ELR (cell line): Measurements from ENCODE around the gene BBS7.

ENCODE experiments used
- DNase-seq: peaks from one replicate; pipeline ENCODE4 v3.0.0-alpha.2; 2015; ENCODE audit warnings: low read depth

The BBS7 gene

DNA sequence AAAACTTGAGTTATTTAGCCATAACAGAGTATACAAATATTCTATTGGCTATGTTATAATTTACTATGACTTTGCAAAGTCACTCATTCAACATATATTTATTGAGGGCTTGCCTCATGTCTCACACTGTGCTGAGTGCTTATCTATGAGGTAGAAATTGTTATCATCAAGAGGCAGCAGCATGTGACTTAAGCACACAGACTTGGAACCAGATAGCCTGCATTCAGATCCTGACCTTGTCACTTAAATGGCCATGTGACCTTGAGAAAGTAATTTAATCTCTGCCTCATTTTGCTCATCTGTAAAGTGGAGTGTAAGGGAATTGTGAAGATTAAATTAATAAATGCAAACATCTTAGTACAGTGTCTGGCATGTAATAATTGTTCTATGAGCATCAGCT lies 79.3 kb downstream of the BBS7 start:
- peak; percentile 27 for DNase-seq

DNA sequence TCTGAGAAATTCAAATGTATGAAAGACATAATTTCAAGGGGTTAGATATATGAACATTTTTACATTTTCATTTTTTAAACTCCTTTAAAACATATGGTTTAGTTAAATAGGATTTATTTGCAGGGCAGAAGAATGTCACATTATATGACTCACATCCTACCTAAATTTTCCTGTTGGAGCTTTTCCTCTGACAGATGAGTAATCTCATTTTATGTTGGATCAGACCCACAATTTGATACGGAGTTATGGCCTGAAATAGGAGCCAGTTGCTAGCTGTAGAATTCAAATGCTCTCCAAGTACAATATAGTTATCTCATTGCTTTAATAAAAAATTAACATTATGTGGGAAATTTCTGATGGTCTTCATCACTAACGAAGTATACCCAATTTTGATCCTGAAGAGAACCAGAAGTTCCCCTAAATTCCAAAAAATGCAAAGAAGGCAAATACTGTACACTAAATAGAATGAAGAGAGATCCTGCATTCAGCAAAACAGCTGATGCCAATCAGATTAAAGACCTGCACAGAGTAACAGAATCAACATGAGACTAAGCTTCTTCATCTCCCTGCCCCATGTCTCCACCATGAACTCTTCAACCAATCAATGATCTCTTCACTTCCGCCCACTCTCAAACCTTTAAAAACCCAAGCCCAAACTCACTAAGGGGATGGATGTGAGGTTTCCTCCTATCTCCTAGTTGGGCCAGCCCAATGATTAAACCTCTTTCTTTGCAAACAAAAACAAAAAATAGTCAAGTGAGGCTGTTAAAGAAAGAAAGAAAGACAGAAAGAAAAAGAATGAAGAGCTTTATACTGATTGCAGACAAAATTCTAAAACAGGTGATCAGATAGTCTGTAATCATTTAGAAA lies 80.1 kb downstream of the BBS7 start:
- peak; percentile 88 for DNase-seq

DNA sequence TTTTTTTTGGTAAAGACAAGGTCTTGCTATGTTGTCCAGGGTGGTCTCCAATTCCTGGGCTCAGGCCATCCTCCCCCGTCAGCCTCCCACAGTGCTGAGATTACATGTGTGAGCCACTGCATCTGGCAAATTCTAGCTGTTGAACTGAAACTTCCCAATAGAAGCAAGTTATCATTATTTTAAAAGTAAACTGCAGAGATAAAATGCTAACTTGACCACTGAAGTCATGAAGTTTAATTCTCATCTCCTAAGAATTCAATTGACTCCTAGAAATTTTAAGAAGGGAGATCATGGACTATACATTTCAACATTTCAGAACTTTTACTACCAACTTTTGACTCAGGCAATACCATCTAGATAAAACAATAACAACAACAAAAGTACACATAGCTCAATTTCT lies 80.8 kb downstream of the BBS7 start:
- DNase-seq = peak; percentile 23

DNA sequence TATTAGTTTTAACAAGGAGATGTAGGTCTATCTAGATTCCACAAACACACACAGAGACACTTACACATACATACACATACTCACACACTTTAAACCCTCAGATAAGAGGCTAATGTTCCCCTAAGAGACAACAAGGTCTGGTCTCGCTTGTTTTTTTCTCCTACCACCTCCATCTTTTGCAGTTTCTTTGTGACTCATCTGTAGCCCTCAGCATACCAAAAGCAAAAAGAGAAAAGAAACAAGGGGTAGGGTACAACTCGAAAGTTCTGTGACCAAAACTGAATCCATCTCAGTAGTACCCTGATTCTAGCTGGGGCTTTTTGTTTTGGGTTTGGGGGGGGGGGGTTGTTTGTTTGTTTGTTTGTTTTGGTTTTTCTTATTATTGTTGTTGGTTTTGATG lies 81.4 kb downstream of the BBS7 start:
- DNase-seq = no peak

DNA sequence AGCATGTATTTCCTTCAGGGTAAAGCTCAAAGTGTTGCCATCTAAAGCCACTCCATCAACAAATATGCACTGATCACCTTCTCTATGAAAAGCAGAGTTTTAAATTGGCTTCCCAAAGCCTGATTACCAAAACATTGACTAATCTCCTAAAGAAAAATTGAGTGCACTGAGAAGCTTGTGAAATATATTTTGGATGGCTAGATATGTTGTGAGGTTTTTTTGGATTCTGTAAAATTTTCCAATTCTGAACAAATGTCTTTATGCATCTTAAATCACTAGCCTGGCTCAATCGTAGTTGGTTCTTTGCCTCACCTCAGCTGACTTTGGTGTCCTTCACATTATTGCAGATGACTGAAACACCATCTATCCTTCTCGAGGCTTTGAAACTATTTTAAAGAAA lies 84.1 kb downstream of the BBS7 start:
- DNase-seq = no peak

DNA sequence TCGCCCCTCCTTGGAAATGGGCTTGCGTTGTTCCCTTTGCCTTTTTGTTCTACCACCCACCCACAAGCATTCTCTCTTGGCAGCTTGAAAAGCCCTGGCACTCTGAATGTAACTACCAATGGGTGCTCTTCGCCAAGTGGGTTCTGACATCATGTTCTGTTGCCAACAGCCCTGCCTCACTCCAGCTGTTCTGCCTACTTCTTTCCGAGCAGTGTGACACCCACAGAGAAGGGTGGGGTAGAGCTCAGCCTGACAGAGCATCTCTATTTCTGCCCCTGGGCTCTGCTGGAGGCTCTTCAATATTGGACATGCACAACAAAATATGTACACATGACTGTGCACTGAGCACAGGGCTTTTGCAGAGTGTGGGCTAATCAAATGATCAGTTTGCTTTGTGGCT lies 84.8 kb downstream of the BBS7 start:
- DNase-seq = peak; percentile 26

DNA sequence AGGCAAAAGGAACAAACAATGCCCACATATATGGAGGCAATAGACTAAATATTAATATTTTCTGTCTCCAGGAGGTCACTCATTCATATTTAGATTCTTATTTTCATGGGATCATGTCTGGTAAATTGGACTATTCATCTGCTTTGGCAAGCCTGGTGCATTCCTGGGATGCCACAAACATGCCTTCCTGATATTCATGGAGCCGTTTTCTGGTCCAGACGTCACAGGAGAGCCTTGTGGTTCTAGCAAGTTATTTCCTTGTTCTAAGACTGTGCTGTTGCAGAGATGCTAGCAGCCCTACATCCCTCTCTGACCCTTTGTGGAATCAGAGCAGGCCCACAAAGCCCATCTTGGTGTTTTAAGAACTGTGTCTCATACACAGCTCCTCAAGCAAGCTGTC lies 85.3 kb downstream of the BBS7 start:
- DNase-seq = peak; percentile 94

DNA sequence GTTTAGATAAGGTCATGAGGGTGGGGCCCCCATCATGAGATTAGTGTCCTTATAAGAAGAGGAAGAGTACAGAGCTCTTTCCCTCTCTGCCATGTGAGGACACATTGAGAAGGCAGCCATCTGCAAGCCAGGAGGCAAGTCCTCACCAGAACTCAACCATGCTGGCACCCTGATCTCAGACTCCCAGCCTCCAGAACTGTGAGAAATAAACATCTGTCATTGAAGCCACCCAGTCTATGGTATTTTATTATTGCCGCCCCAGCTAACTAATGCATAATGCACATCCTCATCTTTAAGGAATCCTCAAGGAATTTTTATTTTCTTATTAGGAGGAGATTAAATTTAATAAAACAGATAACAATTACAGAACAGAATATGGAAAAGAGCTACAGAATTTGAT lies 85.9 kb downstream of the BBS7 start:
- DNase-seq = peak; percentile 48

DNA sequence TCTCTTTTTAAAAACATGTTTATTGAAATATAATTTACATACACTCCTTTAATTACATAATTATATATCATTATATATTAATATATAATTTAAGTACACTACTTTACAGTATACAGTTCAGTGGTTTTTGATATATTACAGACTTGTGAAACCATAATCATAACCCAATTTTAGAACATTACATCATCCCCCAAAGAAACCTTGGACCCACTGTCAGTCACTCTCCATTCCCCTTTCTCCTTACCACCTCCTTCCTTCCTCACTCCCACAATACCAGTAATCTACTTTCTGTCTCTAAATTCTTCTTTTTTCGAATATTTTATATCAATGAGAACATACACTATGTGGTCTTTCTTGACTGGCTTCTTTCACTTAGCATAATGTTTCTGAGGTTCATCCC lies 87.1 kb downstream of the BBS7 start:
- no peak for DNase-seq

DNA sequence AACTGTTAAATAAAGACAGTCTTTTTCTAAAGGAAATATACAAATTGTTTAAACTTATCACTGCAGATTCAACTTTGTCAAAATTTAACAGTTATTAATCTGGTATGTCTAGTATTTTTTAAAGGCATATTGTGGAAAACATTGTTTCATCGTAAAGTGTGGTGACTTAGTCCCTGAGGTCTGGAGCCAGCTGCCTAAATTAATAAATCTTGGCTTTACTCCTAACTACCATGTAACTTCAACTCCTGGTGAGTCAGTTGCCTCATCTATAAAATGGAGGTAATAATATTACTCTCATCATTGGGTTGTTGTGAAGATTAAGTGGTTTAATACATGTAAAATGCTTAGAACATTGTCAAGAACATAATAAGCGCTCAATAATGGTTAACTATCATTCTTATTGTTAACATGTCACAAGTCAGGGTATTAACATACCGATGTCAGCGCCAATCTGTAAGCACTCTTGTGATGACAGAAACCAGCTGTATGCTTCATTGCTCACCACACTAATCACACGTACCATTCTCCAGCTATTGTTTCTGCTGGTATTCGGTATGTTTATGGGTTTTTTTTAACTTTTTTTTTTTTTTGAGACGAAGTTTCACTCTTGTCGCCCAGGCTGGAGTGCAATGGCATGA lies 91.2 kb downstream of the BBS7 start:
- no peak for DNase-seq

DNA sequence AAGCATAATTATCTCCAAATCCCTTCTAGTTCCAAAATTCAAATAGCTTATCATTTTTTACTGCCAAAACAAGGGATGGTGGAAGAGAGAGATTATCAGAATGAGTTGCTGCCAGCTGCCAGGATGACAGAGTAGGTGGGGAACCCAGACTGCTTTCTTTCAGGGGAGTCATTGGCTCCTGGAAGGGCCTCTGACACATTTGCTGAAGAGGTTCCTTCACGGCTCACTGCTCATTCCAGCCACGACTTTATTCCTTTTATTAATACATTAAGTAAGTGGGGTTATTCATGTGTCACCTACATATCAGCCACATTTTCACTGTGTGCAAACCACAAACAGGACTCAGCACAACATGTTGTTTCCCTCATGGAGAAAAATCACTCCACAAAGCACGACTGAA lies 92.6 kb downstream of the BBS7 start:
- no peak for DNase-seq

DNA sequence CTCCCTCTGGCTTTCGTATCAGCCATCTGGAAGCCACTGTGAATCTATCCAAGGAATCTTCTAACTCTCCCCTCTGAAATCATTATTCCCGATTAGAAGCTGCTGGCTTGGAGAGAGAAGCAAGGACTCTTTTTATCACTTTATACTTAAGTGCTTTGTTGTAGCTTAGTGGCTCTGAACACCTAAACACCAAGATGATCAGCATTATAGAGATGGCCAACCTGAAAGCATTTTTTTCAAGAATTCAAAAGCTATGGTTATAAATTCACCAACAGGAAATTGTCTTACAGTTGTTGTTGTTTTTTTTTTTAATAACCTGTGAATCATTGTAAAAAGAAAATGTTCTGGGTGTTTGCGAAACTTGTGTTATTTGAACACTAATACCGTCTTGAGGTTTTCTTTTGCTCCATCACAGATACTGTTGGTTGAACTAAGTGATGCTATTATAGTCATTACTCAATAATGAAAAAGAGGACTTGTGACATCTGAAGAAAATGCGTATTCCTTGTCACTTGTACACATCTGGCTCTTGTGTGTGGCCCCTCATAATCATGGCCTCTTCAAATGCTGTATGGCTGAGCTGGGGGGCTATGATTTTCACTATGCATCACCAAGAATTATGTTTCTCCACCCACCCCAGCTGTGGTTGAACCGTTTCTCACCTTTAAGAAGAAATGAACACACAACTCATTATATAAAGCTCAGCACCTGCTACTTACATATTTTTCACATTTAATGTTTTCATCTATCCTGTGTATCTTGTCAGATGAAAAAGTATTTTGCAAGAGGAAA lies 93.5 kb downstream of the BBS7 start:
- no peak for DNase-seq
